CD1c-positive myeloid dendritic cell (primary cell): Measurements from ENCODE around the gene DOCK6.

Source experiments
- DNase-seq: peaks from one replicate; pipeline ENCODE4 v3.0.0-alpha.2; 2016; ENCODE audit errors: extremely low spot score

DOCK6 gene

DNA sequence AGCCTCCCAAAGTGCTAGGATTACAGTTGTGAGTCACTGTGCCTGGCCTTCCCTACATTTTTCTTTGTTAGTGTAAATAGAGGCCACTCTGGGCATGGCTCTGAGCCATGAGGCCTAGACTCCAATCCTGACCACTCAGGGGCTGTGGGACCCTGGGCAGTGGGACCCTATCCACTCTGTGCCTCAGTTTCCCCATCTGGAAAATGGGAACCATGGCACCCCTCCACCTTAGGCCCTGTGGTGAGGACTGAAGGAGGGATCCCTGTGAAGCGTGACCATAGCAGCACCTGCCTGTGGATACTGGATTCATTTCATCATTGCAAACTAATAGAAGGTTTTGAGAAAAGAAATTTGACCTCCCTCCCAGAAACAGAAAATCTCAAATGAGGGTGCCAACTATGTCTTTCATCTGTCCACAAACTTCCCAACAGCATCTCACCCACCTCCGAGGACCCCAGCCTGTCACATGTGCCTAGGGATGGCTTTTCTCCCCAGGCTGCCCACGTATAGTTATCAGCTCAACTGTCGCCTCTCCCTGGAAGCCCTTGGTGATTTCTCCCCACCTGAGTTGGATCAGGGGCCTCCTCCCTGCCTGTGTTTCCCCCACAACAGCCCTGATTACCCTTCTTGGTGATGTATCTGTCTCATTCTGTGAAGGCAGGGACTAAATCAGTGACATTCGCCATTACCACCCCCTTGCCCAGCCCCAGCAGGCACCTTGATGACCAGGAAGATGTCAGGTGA is 17.3 kb downstream of the DOCK6 start:
- DNase-seq: no peak

DNA sequence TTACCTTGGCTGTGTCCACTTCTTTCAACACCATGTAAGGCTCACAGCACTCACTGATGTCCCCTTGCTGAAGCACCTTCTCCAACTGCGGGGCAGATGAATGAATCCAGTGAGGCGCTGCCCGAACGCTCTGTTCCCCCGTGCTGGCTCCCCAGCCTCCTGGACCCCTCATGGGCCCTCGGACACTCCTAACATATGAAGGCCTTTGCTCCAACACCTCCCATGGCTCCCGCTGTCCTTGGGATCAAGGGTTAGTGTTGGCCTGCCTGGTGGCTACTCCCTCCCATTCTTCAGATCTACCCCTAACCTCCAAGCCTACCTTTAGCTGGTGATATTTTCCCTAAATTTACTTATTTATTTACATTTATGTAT is 18.5 kb downstream of the DOCK6 start:
- DNase-seq: no peak

- DNase-seq: peak; percentile 92
These were observed 19.2 kb downstream of the DOCK6 start for GRCh38 chr19:11242864-11243797.

DNA sequence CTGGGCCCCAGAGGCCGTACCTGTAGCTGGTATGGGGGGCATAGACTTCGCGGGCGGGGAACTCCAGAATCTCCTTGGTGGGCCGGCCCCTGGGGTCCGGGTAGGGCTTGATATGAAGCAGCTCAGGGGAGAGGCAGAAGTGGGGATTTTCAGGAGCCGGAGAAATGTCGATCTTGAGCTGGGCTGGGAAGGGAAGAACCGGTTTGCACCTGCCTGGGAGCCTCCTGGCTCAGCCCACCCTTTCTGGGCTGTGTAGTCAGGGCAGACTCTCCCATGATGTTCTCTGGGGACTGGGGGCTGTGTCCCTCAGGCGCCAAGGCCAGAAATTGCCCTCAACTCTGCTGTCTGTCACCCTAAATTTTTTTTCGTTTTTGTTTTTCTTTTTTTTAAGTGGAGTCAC is 20.3 kb downstream of the DOCK6 start:
- DNase-seq: no peak

GRCh38 chr19:11240008-11240444 is 22.3 kb downstream of the DOCK6 start:
- DNase-seq: no peak

- DNase-seq: no peak
These were observed 22.8 kb downstream of the DOCK6 start, which contains the start of gene ANGPTL8 for GRCh38 chr19:11239377-11240000. Gene ANGPTL8 (plus strand): TSS chr19:11239619. CDS start chr19:11239638, 19 bp downstream.

- no peak for DNase-seq
These were observed 23.4 kb downstream of the DOCK6 start for GRCh38 chr19:11238781-11239376.

DNA sequence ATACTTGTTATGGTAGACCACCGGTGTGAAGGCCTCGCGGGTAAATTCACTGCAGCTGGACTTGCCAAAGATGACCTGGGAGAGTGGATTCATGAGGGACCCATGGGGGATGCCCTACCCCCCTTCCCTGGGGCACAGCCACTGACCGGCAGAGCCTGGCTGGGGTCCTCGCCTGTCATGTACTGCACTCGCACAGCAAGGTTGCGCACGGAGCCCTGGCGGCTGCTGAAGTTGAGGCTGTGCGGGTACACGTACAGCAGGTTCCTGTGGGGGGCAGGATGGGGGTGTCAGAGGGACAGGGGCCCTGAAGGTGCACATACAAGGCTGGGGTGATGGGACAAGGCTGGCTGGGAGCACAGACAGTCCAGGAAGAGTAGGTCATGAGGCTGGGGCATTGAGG is 24.3 kb downstream of the DOCK6 start:
- no peak for DNase-seq

- no peak for DNase-seq
These were observed 25.0 kb downstream of the DOCK6 start for GRCh38 chr19:11237321-11237720.

DNA sequence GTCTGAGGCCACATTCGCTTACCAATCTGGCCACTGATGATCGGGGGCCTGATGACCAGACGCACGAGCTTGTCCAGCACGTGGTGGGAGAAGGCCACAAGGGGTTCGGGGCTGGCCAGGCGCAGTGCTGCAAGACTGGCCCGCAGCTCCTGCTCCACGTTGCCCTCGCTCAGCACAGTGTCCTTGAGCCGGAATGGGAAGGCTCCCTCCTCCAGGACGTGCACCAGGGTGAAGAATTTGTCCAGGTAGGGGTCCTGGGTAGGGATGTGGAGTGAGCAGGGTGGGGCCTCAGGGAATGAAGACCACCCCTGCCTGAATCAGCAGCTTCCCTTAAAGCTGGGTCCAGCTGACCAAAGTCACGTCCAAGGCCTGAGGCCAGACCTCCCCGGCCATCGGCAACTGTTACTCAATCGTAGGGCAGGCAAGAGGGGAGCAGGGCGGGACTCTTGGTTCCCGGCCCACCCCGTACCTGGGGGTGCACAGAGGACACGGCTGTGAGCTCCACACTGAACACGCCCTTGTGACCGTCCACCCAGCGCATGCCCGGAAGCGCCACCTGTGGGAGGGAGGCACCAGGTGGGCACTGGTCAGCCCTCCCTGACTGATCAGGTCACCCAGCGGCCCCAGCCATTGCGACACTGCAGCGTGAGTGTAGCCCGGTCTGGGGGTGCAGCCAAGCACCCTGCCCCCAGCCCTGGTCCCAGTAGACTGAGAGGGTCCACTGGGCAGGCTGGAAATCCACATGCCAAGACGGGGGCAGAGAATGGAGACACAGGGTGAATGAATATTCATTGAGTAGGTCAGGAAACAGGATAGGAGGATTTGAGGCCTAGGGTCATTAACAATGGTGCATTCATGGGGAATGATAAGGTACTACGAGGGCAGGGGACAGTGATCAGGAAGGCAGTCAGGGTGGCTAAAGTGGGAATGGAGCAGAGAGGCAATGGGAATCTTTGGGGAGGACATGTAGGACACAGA is 25.7 kb downstream of the DOCK6 start:
- no peak for DNase-seq

- DNase-seq: no peak
These were observed 27.7 kb downstream of the DOCK6 start for GRCh38 chr19:11234486-11235075.

- no peak for DNase-seq
These were observed 29.3 kb downstream of the DOCK6 start for GRCh38 chr19:11233073-11233472.

DNA sequence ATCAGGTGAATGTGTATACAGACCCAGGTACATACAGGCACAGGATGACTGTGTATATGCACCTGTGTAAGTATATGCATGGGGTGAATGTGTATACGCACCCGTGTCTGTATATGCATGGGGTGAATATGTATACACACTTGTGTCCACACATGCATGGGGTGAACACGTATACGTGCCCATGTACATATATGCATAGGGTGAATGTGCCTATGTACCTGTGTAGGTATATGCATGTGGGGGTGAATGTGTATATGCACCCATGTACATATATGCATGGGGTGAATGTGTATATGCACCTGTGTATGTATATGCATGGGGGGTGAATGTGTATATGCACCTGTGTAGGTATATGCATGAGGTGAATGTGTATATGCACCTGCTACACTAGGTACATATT is 29.8 kb downstream of the DOCK6 start:
- DNase-seq: no peak

GRCh38 chr19:11230621-11231386 is 31.5 kb downstream of the DOCK6 start:
- no peak for DNase-seq

- no peak for DNase-seq
These were observed 35.0 kb downstream of the DOCK6 start for GRCh38 chr19:11227195-11227886.

DNA sequence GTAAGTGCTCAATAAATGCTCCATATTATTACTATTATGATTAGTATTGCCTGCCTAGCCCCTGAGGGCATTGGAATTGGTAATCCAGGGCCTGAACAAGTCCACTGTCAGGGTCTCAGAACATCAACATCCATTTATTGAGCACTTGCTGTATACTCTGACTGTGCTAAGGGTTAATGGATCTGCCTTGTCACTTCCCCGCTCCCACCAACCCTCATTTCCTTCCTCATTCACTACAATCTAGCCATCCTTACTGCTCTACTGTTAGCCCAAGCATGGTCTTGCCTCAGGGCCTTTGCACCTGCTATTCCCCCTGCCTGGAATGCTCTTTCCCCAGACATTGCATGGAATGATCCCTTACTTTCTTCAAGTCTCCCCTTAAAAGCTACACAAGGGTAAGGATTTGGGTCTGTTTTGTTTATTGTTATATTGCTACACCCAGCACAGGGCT is 35.6 kb downstream of the DOCK6 start:
- DNase-seq: no peak

- DNase-seq: no peak
These were observed 36.5 kb downstream of the DOCK6 start for GRCh38 chr19:11225815-11226214.

- no peak for DNase-seq
These were observed 37.2 kb downstream of the DOCK6 start for GRCh38 chr19:11225172-11225571.

- no peak for DNase-seq
These were observed 37.9 kb downstream of the DOCK6 start for GRCh38 chr19:11224429-11224828.
